Measurements from ENCODE around the gene SERF2. TPM values are rescaled to one million over a fixed set of nuclear protein-coding genes. Genes with fewer than 3 reads are reported as not detected.
A peak's percentile ranks its signal among the peaks of the same experiment; 100 is the strongest.
"Not testable (repeated sequence)": the region's sequence is repeated elsewhere in the genome, so short reads cannot be mapped to it uniquely, and the experiment has no call there.

SERF2 gene
- total and polyA plus RNA-seq, 8 donors = 501 to 1,311 (median 566) TPM

DNA sequence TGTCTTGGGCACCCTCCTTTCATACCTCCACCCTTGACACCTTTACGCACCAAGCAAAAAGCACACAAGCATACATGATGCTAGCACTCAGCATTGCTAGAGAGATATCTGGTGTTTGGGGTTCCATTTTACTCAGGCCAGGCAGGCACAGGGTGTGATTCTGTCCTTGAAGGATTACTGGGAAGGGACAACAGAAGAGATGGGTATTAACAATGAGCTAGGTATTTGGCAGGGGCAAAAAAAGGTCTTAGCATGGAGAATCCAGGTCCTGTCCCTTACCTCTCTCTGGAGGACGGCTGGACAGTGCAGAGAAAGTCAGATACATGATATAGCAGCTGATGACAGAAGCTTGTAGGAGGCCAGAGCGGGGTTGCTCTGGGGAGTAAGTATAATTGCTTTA lies 4.4 kb downstream of the SERF2 start:
- intact Hi-C loops (cut with DNase I) = no loop called here
- Histone ChIP-seq H3K4me3 (no peak overlapping the region), H3K4me1 (peaks cover 30 to 71% of the 10 kb centered on the region in 2 donors), H3K27me3 (no peaks in the 10 kb centered on the region), H3K27ac (no peak overlapping the region), H3K36me3 (peaks cover 0 to 52% of the 10 kb centered on the region in 2 donors), H3K9me3 (no peaks in the 10 kb centered on the region)
- TF ChIP-seq, protein P1, sequence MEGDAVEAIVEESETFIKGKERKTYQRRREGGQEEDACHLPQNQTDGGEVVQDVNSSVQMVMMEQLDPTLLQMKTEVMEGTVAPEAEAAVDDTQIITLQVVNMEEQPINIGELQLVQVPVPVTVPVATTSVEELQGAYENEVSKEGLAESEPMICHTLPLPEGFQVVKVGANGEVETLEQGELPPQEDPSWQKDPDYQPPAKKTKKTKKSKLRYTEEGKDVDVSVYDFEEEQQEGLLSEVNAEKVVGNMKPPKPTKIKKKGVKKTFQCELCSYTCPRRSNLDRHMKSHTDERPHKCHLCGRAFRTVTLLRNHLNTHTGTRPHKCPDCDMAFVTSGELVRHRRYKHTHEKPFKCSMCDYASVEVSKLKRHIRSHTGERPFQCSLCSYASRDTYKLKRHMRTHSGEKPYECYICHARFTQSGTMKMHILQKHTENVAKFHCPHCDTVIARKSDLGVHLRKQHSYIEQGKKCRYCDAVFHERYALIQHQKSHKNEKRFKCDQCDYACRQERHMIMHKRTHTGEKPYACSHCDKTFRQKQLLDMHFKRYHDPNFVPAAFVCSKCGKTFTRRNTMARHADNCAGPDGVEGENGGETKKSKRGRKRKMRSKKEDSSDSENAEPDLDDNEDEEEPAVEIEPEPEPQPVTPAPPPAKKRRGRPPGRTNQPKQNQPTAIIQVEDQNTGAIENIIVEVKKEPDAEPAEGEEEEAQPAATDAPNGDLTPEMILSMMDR (IDR thresholded peaks at IDR 0.05) = no peak
- DNase-seq = no peak
- no peak for ATAC-seq

- peaks cover 0 to 69% of the 10 kb centered on the region in 2 donors for H3K36me3 ChIP-seq
- H3K9me3 ChIP-seq = no peaks in the 10 kb centered on the region
- no peak overlapping the region for H3K4me3 ChIP-seq
- H3K27me3 ChIP-seq = no peaks in the 10 kb centered on the region
- peaks cover 20 to 57% of the 10 kb centered on the region in 2 donors for H3K4me1 ChIP-seq
- intact Hi-C loops (cut with DNase I) = no loop called here
- H3K27ac ChIP-seq = peak overlapping the region; percentile 81 to 97
- TF ChIP-seq, protein P1 (IDR thresholded peaks at IDR 0.05) = no peak
- DNase-seq (no peak), ATAC-seq (no peak)
Measured at GRCh38 chr15:43799209-43799944, 7.3 kb downstream of the SERF2 start.

DNA sequence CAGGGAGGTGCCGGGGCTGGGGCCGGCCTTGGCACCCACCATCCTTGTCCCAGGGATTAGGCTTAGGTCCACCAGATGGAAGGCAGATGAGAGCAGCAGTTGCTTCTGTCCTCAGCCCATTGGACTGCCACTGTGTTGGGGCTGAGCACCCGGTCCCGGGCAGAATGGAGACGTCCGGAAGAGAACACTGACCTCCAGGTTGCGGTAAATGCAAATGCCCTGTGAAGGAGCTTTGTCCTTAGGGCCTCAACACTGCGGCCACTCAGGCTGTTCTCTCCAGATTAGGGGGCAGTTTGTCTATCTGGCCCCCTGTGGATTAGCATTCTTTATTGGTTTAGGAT lies 7.8 kb downstream of the SERF2 start, which contains the start of gene SERINC4:
Gene SERINC4, minus strand, starts transcription at position 276 of the 341 bp plus-strand sequence. Its CDS starts 234 bp downstream, at position 42.
- Histone ChIP-seq H3K9me3 (no peaks in the 10 kb centered on the region), H3K4me3 (peak within 1 kb of the TSS; percentile 86), H3K27ac (peak within 1 kb of the TSS; percentile 81 to 97), H3K4me1 (peaks cover 14 to 52% of the 10 kb centered on the region in 2 donors), H3K36me3 (peaks cover 0 to 69% of the 10 kb centered on the region in 2 donors), H3K27me3 (no peaks in the 10 kb centered on the region)
- no peak for DNase-seq
- no peak for ATAC-seq
- intact Hi-C loops (cut with DNase I) = no loop called here
- TF ChIP-seq, protein P1 (IDR thresholded peaks at IDR 0.05) = no peak

DNA sequence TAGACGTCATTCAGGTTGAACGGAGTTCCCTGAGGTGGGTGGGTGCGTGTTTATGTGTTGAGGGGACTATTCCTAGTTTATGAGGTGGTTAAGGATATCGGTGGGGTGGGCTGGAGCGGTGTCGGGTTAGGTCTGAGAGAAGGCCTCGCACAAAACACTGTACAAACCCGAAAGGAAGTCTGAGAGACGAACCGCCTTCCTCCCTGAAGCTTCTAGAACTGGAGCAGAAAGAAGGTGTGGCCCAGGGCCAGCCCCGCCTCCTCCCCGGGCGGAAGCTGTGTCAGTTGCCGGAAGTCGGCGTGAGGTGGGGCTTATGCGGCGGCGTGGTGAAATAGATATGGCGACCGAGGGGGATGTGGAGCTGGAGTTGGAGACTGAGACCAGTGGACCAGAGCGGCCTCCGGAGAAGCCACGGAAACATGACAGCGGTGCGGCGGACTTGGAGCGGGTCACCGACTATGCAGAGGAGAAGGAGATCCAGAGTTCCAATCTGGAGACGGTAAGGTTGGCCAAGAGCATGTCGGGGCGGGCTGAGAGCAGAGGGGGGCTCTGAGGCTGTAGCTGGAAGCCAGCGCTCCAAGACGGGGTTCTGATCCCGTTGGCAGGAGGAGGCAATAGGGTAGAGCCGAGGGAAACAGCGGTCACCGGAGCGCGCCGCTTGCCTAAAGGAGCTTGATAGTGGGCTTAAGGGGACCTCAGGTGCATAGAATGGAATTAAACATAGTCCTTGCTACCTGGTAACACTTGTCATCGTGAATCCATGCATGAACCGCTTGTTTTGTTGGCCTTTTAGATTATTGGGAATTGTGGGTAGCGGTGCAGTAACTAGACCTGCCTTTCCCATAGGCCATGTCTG lies 8.4 kb downstream of the SERF2 start, which contains the start of gene HYPK:
Gene HYPK, plus strand, starts transcription at position 314 of the 856 bp plus-strand sequence. Its CDS starts 24 bp downstream, at position 338.
- H3K4me3 ChIP-seq = peak within 1 kb of the TSS; percentile 86
- peak; percentile 94 for ATAC-seq
- H3K27ac ChIP-seq = peak within 1 kb of the TSS; percentile 81 to 97
- peaks cover 0 to 69% of the 10 kb centered on the region in 2 donors for H3K36me3 ChIP-seq
- no peaks in the 10 kb centered on the region for H3K9me3 ChIP-seq
- TF ChIP-seq, protein P1 (IDR thresholded peaks at IDR 0.05) = no peak
- peak; percentile 89 to 97 (median 95) for DNase-seq
- no peaks in the 10 kb centered on the region for H3K27me3 ChIP-seq
- intact Hi-C loops (cut with DNase I) = no loop called here
- peaks cover 12 to 46% of the 10 kb centered on the region in 2 donors for H3K4me1 ChIP-seq

GRCh38 chr15:43802676-43803075 lies 10.6 kb downstream of the SERF2 start:
- not testable (repeated sequence) for ATAC-seq, H3K27ac ChIP-seq
- peaks cover 12 to 36% of the 10 kb centered on the region in 2 donors for H3K4me1 ChIP-seq

More at GRCh38 chr15:43802676-43803075, 10.6 kb downstream of the SERF2 start:
- H3K27me3 ChIP-seq; intact Hi-C loops (cut with DNase I); DNase-seq; H3K9me3 ChIP-seq; H3K4me3 ChIP-seq: not testable (repeated sequence)
- peaks cover 0 to 75% of the 10 kb centered on the region in 2 donors for H3K36me3 ChIP-seq

All from left lung (tissue), 10 donors.